ENCODE data around the gene KIAA1671. TPM values are rescaled to one million over a fixed set of nuclear protein-coding genes. Genes with fewer than 3 reads are reported as not detected.

The KIAA1671 gene
- total and polyA plus RNA-seq, 4 donors = 8.7 to 35.9 (median 19.1) TPM

DNA sequence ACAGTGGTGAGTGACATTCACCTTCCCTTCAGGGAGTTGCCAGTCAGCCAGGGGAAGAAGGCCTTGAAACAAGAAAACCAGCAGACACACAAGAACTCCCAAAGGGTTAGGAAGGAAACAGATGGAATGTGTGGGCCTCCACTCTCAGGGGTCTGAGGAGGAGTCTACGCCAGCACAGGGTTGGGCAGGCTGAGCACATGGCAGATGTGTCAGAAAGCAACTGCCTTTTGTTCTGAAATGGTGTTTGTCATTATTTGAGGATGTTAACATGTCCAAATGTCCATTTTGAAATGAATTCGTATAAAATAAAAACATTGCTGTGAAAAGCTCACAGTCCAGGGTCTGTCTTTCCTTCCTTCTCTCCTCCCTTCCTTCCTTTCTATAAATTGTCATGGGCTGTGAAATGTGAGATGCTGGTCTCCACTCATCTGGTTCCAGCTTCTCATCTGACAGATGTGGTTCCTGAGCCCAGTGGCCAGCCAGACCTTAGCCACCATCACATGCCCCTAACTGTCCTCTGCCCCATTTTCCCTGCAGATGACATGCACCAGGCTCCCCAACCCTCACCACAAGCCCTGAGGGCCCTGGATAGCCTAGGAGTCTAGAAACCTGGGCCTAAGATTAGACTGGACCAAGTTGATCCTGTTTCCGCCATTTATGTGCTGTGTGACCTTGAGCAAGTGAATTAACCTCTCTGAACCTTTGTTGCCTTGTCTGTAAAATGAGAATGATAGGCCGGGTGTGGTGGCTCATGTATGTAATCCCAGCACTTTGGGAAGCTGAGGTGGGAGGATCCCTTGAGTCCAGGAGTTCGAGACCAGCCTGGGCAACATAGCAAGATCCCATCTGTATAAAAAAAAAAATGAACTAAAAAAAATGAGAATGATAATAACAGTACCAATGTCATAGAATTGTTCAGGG, 190.9 kb downstream of the KIAA1671 start:
- no peak overlapping the region for H3K9ac ChIP-seq (ENCODE audit: low read depth in 1 of 2, low read length in 2 of 2)
- no peak for DNase-seq (ENCODE audit: low spot score)

GRCh38 chr22:25144522-25144921, 192.0 kb downstream of the KIAA1671 start:
- DNase-seq (ENCODE audit: low spot score) = no peak
- TF ChIP-seq ATF3 (IDR thresholded peaks at IDR 0.05) (no peak), ZBTB33 (IDR thresholded peaks at IDR 0.05) (no peak), HNF4G (IDR thresholded peaks at IDR 0.05) (no peak)
- 42% methylated on average over 2 of the region's 2 CpGs for WGBS
- Histone ChIP-seq H3K9me3 (ENCODE audit: control insufficient read depth in 4 of 4, low read length in 3 of 4) (no peaks in the 10 kb centered on the region), H3K36me3 (ENCODE audit: control insufficient read depth in 4 of 4, insufficient read depth in 3 of 4, low read depth in 1 of 4, low read length in 3 of 4) (peaks cover 0 to 2% (median 0%) of the 10 kb centered on the region in 4 donors), H3K27me3 (ENCODE audit: control insufficient read depth in 4 of 4, insufficient read depth in 4 of 4, low read length in 3 of 4) (no peaks in the 10 kb centered on the region), H3K4me3 (ENCODE audit: low read depth in 1 of 3, low read length in 3 of 3) (no peak overlapping the region), H3K9ac (ENCODE audit: low read depth in 1 of 2, low read length in 2 of 2) (no peak overlapping the region), H3K27ac (ENCODE audit: low read depth in 1 of 2, low read length in 2 of 2) (no peak overlapping the region), H3K4me1 (ENCODE audit: control insufficient read depth in 4 of 4, insufficient read depth in 4 of 4, low read length in 3 of 4) (peaks cover 6 to 27% (median 15%) of the 10 kb centered on the region in 4 donors)

More for the DNA sequence above, 190.9 kb downstream of the KIAA1671 start:
- Histone ChIP-seq H3K27ac (ENCODE audit: low read depth in 1 of 2, low read length in 2 of 2) (no peak overlapping the region), H3K4me3 (ENCODE audit: low read depth in 1 of 3, low read length in 3 of 3) (no peak overlapping the region), H3K27me3 (ENCODE audit: control insufficient read depth in 4 of 4, insufficient read depth in 4 of 4, low read length in 3 of 4) (no peaks in the 10 kb centered on the region), H3K9me3 (ENCODE audit: control insufficient read depth in 4 of 4, low read length in 3 of 4) (no peaks in the 10 kb centered on the region), H3K36me3 (ENCODE audit: control insufficient read depth in 4 of 4, insufficient read depth in 3 of 4, low read depth in 1 of 4, low read length in 3 of 4) (peaks cover 0 to 2% (median 0%) of the 10 kb centered on the region in 4 donors), H3K4me1 (ENCODE audit: control insufficient read depth in 4 of 4, insufficient read depth in 4 of 4, low read length in 3 of 4) (peaks cover 4 to 25% (median 8%) of the 10 kb centered on the region in 4 donors)
- TF ChIP-seq JUND (IDR thresholded peaks at IDR 0.05) = no peak
- no peak for TF ChIP-seq SP1 (IDR thresholded peaks at IDR 0.05)
- TF ChIP-seq ATF3 (IDR thresholded peaks at IDR 0.05) = no peak
- no peak for TF ChIP-seq ZBTB33 (IDR thresholded peaks at IDR 0.05)
- TF ChIP-seq EGR1 (IDR thresholded peaks at IDR 0.05; ENCODE audit: low read depth in 2 of 2) = no peak
- TF ChIP-seq FOXA1 (IDR thresholded peaks at IDR 0.05) = no peak
- TF ChIP-seq, protein P1, sequence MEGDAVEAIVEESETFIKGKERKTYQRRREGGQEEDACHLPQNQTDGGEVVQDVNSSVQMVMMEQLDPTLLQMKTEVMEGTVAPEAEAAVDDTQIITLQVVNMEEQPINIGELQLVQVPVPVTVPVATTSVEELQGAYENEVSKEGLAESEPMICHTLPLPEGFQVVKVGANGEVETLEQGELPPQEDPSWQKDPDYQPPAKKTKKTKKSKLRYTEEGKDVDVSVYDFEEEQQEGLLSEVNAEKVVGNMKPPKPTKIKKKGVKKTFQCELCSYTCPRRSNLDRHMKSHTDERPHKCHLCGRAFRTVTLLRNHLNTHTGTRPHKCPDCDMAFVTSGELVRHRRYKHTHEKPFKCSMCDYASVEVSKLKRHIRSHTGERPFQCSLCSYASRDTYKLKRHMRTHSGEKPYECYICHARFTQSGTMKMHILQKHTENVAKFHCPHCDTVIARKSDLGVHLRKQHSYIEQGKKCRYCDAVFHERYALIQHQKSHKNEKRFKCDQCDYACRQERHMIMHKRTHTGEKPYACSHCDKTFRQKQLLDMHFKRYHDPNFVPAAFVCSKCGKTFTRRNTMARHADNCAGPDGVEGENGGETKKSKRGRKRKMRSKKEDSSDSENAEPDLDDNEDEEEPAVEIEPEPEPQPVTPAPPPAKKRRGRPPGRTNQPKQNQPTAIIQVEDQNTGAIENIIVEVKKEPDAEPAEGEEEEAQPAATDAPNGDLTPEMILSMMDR (IDR thresholded peaks at IDR 0.05; ENCODE audit: low read depth, low read length, missing input control) = no peak
- TF ChIP-seq FOXA2 (IDR thresholded peaks at IDR 0.05) = no peak
- no peak for TF ChIP-seq MAX (IDR thresholded peaks at IDR 0.05)
- no peak for TF ChIP-seq RAD21 (IDR thresholded peaks at IDR 0.05)
- no peak for TF ChIP-seq YY1 (IDR thresholded peaks at IDR 0.05)
- no peak for TF ChIP-seq RXRA (IDR thresholded peaks at IDR 0.05)
- no peak for TF ChIP-seq HNF4G (IDR thresholded peaks at IDR 0.05)
- 90% methylated on average over 5 of the region's 5 CpGs for WGBS

All from liver (tissue), 9 donors.